NCI-H1105 (cell line): ENCODE data around the gene SMKR1.
A peak's percentile ranks its signal among the peaks of the same experiment; 100 is the strongest.
"Not testable (repeated sequence)": the region's sequence is repeated elsewhere in the genome, so short reads cannot be mapped to it uniquely, and the experiment has no call there.

Experiments used
- DNase-seq: peaks from one replicate; lab custom pipeline; 2025; lab: John Stamatoyannopoulos, UW

SMKR1 gene

GRCh38 chr7:129529643-129530042 is 27.3 kb downstream of the SMKR1 start:
- DNase-seq: no peak

GRCh38 chr7:129530795-129531391 is 28.6 kb downstream of the SMKR1 start:
- no peak for DNase-seq

GRCh38 chr7:129531721-129532120 is 29.4 kb downstream of the SMKR1 start:
- no peak for DNase-seq

- no peak for DNase-seq
These were observed 30.0 kb downstream of the SMKR1 start for GRCh38 chr7:129532375-129532774.

GRCh38 chr7:129534558-129535274 is 32.4 kb downstream of the SMKR1 start:
- not testable (repeated sequence) for DNase-seq

GRCh38 chr7:129535896-129536295 is 33.6 kb downstream of the SMKR1 start:
- DNase-seq: no peak

- DNase-seq: no peak
These were observed 34.0 kb downstream of the SMKR1 start for GRCh38 chr7:129536323-129536722.

GRCh38 chr7:129538790-129539189 is 36.5 kb downstream of the SMKR1 start:
- no peak for DNase-seq

- no peak for DNase-seq
These were observed 38.0 kb downstream of the SMKR1 start for GRCh38 chr7:129540340-129540739.

GRCh38 chr7:129544700-129545099 is 42.4 kb downstream of the SMKR1 start:
- no peak for DNase-seq

- DNase-seq: no peak
These were observed 48.5 kb downstream of the SMKR1 start for GRCh38 chr7:129550693-129551360.

- DNase-seq: peak; percentile 49
These were observed 51.6 kb downstream of the SMKR1 start for GRCh38 chr7:129553899-129554461.

GRCh38 chr7:129556607-129557133 is 54.3 kb downstream of the SMKR1 start:
- DNase-seq: no peak

- no peak for DNase-seq
These were observed 55.6 kb downstream of the SMKR1 start for GRCh38 chr7:129557686-129558481.

- DNase-seq: no peak
These were observed 57.2 kb downstream of the SMKR1 start for GRCh38 chr7:129559564-129559963.

GRCh38 chr7:129560831-129561230 is 58.5 kb downstream of the SMKR1 start:
- DNase-seq: no peak

GRCh38 chr7:129561677-129562359 is 59.5 kb downstream of the SMKR1 start:
- no peak for DNase-seq
